Effector memory CD8-positive, alpha-beta T cell (primary cell): ENCODE results near the gene FBLN1.
"Not testable (repeated sequence)": the region's sequence is repeated elsewhere in the genome, so short reads cannot be mapped to it uniquely, and the experiment has no call there.

Experiments
- ATAC-seq: fragments of 150-1000 bp; cut with Tn5 transposase; replicated peaks from 2 replicates; pipeline ENCODE4 v1.10.0; 2021; ENCODE audit warnings: mild to moderate bottlenecking, moderate library complexity
- DNase-seq, 3 experiments: peaks; one replicate each; pipeline ENCODE4 v3.0.0; 2021
- H3K27ac Mint-ChIP-seq, 2 donors: one replicate each; pipeline ENCODE4 v1.8.0; 2022; ENCODE audit warnings: mild to moderate bottlenecking in 2 of 2, mixed read lengths in 2 of 2, moderate library complexity in 2 of 2
- H3K27me3 Mint-ChIP-seq, 2 donors: one replicate each; pipeline ENCODE4 v1.8.0; 2022; ENCODE audit warnings: mixed read lengths in 2 of 2
- H3K36me3 Mint-ChIP-seq: one replicate; pipeline ENCODE4 v1.8.0; 2022; ENCODE audit warnings: mild to moderate bottlenecking, moderate library complexity, mixed read lengths; ENCODE audit not compliant: insufficient read depth
- H3K4me1 Mint-ChIP-seq, 2 donors: one replicate each; pipeline ENCODE4 v1.8.0; 2022; ENCODE audit warnings: low read depth in 2 of 2, mixed read lengths in 2 of 2
- H3K4me3 Mint-ChIP-seq, 2 donors: one replicate each; pipeline ENCODE4 v1.8.0; 2022; ENCODE audit warnings: mild to moderate bottlenecking in 2 of 2, mixed read lengths in 2 of 2, moderate library complexity in 2 of 2
- H3K9me3 Mint-ChIP-seq, 2 donors: one replicate each; pipeline ENCODE4 v1.8.0; 2022; ENCODE audit warnings: mixed read lengths in 2 of 2

FBLN1 gene

GRCh38 chr22:45483319-45483718 is 19.4 kb upstream of the FBLN1 start:
- no peaks in the 10 kb centered on the region for H3K36me3 Mint-ChIP-seq
- H3K9me3 Mint-ChIP-seq: no peaks in the 10 kb centered on the region

GRCh38 chr22:45483918-45484499 is 18.7 kb upstream of the FBLN1 start:
- Mint-ChIP-seq H3K4me1 (no peaks in the 10 kb centered on the region), H3K27me3 (peaks cover 37 to 46% of the 10 kb centered on the region in 2 donors), H3K9me3 (no peaks in the 10 kb centered on the region), H3K27ac (no peak overlapping the region), H3K36me3 (no peaks in the 10 kb centered on the region), H3K4me3 (no peak overlapping the region)
- DNase-seq: no peak
- ATAC-seq: no peak

More at GRCh38 chr22:45483319-45483718, 19.4 kb upstream of the FBLN1 start:
- H3K27me3 Mint-ChIP-seq: peaks cover 39 to 49% of the 10 kb centered on the region in 2 donors
- ATAC-seq: no peak
- no peak overlapping the region for H3K27ac Mint-ChIP-seq
- DNase-seq: no peak
- H3K4me1 Mint-ChIP-seq: no peaks in the 10 kb centered on the region
- H3K4me3 Mint-ChIP-seq: no peak overlapping the region

- no peaks in the 10 kb centered on the region for H3K36me3 Mint-ChIP-seq
- no peaks in the 10 kb centered on the region for H3K4me1 Mint-ChIP-seq
- peaks cover 37 to 46% of the 10 kb centered on the region in 2 donors for H3K27me3 Mint-ChIP-seq
Observed at GRCh38 chr22:45484742-45485141, 17.9 kb upstream of the FBLN1 start.

GRCh38 chr22:45485261-45485660 is 17.4 kb upstream of the FBLN1 start:
- no peak overlapping the region for H3K4me3 Mint-ChIP-seq
- no peaks in the 10 kb centered on the region for H3K4me1 Mint-ChIP-seq
- H3K27me3 Mint-ChIP-seq: peaks cover 39 to 46% of the 10 kb centered on the region in 2 donors

More at GRCh38 chr22:45484742-45485141, 17.9 kb upstream of the FBLN1 start:
- Mint-ChIP-seq H3K4me3 (no peak overlapping the region), H3K9me3 (no peaks in the 10 kb centered on the region), H3K27ac (no peak overlapping the region)
- ATAC-seq (no peak), DNase-seq (no peak)

GRCh38 chr22:45488764-45489370 is 13.8 kb upstream of the FBLN1 start:
- no peak for DNase-seq
- H3K9me3 Mint-ChIP-seq: no peaks in the 10 kb centered on the region
- H3K4me1 Mint-ChIP-seq: peaks cover 0 to 1% of the 10 kb centered on the region in 2 donors
- H3K36me3 Mint-ChIP-seq: no peaks in the 10 kb centered on the region
- H3K27me3 Mint-ChIP-seq: peaks cover 57 to 58% of the 10 kb centered on the region in 2 donors
- ATAC-seq: no peak
- no peak overlapping the region for H3K27ac Mint-ChIP-seq
- no peak overlapping the region for H3K4me3 Mint-ChIP-seq

More at GRCh38 chr22:45485261-45485660, 17.4 kb upstream of the FBLN1 start:
- Mint-ChIP-seq H3K36me3 (no peaks in the 10 kb centered on the region), H3K9me3 (no peaks in the 10 kb centered on the region), H3K27ac (no peak overlapping the region)
- ATAC-seq (no peak), DNase-seq (no peak)

- no peak overlapping the region for H3K27ac Mint-ChIP-seq
- no peak for ATAC-seq
- H3K27me3 Mint-ChIP-seq: peaks cover 56 to 70% of the 10 kb centered on the region in 2 donors
- H3K4me3 Mint-ChIP-seq: no peak overlapping the region
- H3K9me3 Mint-ChIP-seq: no peaks in the 10 kb centered on the region
- H3K4me1 Mint-ChIP-seq: peaks cover 0 to 3% of the 10 kb centered on the region in 2 donors
- H3K36me3 Mint-ChIP-seq: no peaks in the 10 kb centered on the region
- no peak for DNase-seq
Observed at GRCh38 chr22:45490836-45491235, 11.8 kb upstream of the FBLN1 start.

- DNase-seq: no peak
Observed at GRCh38 chr22:45491841-45492240, 10.8 kb upstream of the FBLN1 start.

GRCh38 chr22:45493286-45493771 is 9.4 kb upstream of the FBLN1 start:
- Mint-ChIP-seq H3K9me3 (no peaks in the 10 kb centered on the region), H3K27ac (no peak overlapping the region), H3K27me3 (peaks cover 42 to 70% of the 10 kb centered on the region in 2 donors), H3K36me3 (no peaks in the 10 kb centered on the region), H3K4me3 (no peak overlapping the region), H3K4me1 (peaks cover 4 to 8% of the 10 kb centered on the region in 2 donors)
- DNase-seq: no peak
- ATAC-seq: no peak

More at GRCh38 chr22:45491841-45492240, 10.8 kb upstream of the FBLN1 start:
- H3K4me3 Mint-ChIP-seq: no peak overlapping the region
- ATAC-seq: no peak
- no peak overlapping the region for H3K27ac Mint-ChIP-seq
- H3K4me1 Mint-ChIP-seq: peaks cover 0 to 3% of the 10 kb centered on the region in 2 donors
- no peaks in the 10 kb centered on the region for H3K9me3 Mint-ChIP-seq
- H3K27me3 Mint-ChIP-seq: peaks cover 49 to 71% of the 10 kb centered on the region in 2 donors
- no peaks in the 10 kb centered on the region for H3K36me3 Mint-ChIP-seq

- not testable (repeated sequence) for H3K36me3 Mint-ChIP-seq, ATAC-seq, H3K4me3 Mint-ChIP-seq, H3K4me1 Mint-ChIP-seq, H3K9me3 Mint-ChIP-seq, H3K27ac Mint-ChIP-seq, DNase-seq
- H3K27me3 Mint-ChIP-seq: peaks cover 42 to 79% of the 10 kb centered on the region in 2 donors
Observed at GRCh38 chr22:45494306-45494705, 8.4 kb upstream of the FBLN1 start.

GRCh38 chr22:45495616-45496015 is 7.1 kb upstream of the FBLN1 start:
- H3K4me3 Mint-ChIP-seq, DNase-seq, H3K27ac Mint-ChIP-seq, H3K36me3 Mint-ChIP-seq, H3K4me1 Mint-ChIP-seq, ATAC-seq, H3K9me3 Mint-ChIP-seq: not testable (repeated sequence)
- H3K27me3 Mint-ChIP-seq: peaks cover 48 to 87% of the 10 kb centered on the region in 2 donors

GRCh38 chr22:45496451-45496941 is 6.2 kb upstream of the FBLN1 start:
- H3K27ac Mint-ChIP-seq: peak overlapping the region in 1 of 2 donors; percentile 23
- DNase-seq: no peak
- H3K4me1 Mint-ChIP-seq: peaks cover 4 to 8% of the 10 kb centered on the region in 2 donors
- no peak overlapping the region for H3K4me3 Mint-ChIP-seq
- H3K36me3 Mint-ChIP-seq: no peaks in the 10 kb centered on the region
- ATAC-seq: no peak
- H3K9me3 Mint-ChIP-seq: no peaks in the 10 kb centered on the region
- peaks cover 45 to 87% of the 10 kb centered on the region in 2 donors for H3K27me3 Mint-ChIP-seq

- Mint-ChIP-seq H3K36me3 (no peaks in the 10 kb centered on the region), H3K4me1 (peaks cover 4 to 8% of the 10 kb centered on the region in 2 donors), H3K4me3 (peak overlapping the region in 1 of 2 donors; percentile 37), H3K9me3 (no peaks in the 10 kb centered on the region), H3K27ac (no peak overlapping the region), H3K27me3 (peaks cover 39 to 84% of the 10 kb centered on the region in 2 donors)
- no peak for DNase-seq
- ATAC-seq: no peak
Observed at GRCh38 chr22:45497351-45498145, 5.1 kb upstream of the FBLN1 start.

GRCh38 chr22:45499746-45500145 is 2.9 kb upstream of the FBLN1 start:
- peaks cover 34 to 79% of the 10 kb centered on the region in 2 donors for H3K27me3 Mint-ChIP-seq
- no peak overlapping the region for H3K4me3 Mint-ChIP-seq
- DNase-seq: no peak
- H3K4me1 Mint-ChIP-seq: peaks cover 4 to 8% of the 10 kb centered on the region in 2 donors
- ATAC-seq: no peak
- no peak overlapping the region for H3K27ac Mint-ChIP-seq
- H3K36me3 Mint-ChIP-seq: no peaks in the 10 kb centered on the region
- H3K9me3 Mint-ChIP-seq: no peaks in the 10 kb centered on the region
